H9 (cell line): ENCODE measurements around the gene PSKH1. TPM values are rescaled to one million over a fixed set of nuclear protein-coding genes. Genes with fewer than 3 reads are reported as not detected.

ENCODE experiments used
- DNase-seq: peaks from one replicate; pipeline ENCODE4 v3.0.0-alpha.2; 2017
- H2AFZ ChIP-seq: one replicate; pipeline ENCODE4 v1.6.1; 2013; ENCODE audit warnings: mild to moderate bottlenecking, low read length, control low read depth, moderate library complexity
- H2AK5ac ChIP-seq: 2 replicates; pipeline ENCODE4 v1.6.1; 2013; ENCODE audit warnings: low read length, control low read depth, mixed read lengths; ENCODE audit not compliant: insufficient read length
- H2BK120ac ChIP-seq: one replicate; pipeline ENCODE4 v1.6.1; 2013; ENCODE audit warnings: low read depth, mild to moderate bottlenecking, low read length, control low read depth, inconsistent platforms; ENCODE audit not compliant: poor library complexity, severe bottlenecking
- H2BK12ac ChIP-seq: 2 replicates; pipeline ENCODE4 v1.6.1; 2013; ENCODE audit warnings: low read length, control low read depth, mixed read lengths, low read depth; ENCODE audit not compliant: insufficient read length
- H2BK15ac ChIP-seq: 2 replicates; pipeline ENCODE4 v1.6.1; 2013; ENCODE audit warnings: low read depth, low read length, control low read depth
- H2BK20ac ChIP-seq: one replicate; pipeline ENCODE4 v1.6.1; 2013; ENCODE audit warnings: low read depth, mild to moderate bottlenecking, low read length, control low read depth, inconsistent platforms; ENCODE audit not compliant: poor library complexity, severe bottlenecking
- H2BK5ac ChIP-seq: 2 replicates; pipeline ENCODE4 v1.6.1; 2013; ENCODE audit warnings: low read length, control low read depth, mixed read lengths; ENCODE audit not compliant: insufficient read length
- H3K14ac ChIP-seq: 2 replicates; pipeline ENCODE4 v1.6.1; 2013; ENCODE audit warnings: low read length, control low read depth; ENCODE audit not compliant: insufficient read depth
- H3K18ac ChIP-seq: 2 replicates; pipeline ENCODE4 v1.6.1; 2013; ENCODE audit warnings: low read depth, mild to moderate bottlenecking, mixed read lengths, low read length, control low read depth; ENCODE audit not compliant: insufficient read length
- H3K23ac ChIP-seq: 2 replicates; pipeline ENCODE4 v1.6.1; 2013; ENCODE audit warnings: low read length, control low read depth, mixed read lengths, low read depth; ENCODE audit not compliant: insufficient read length
- H3K23me2 ChIP-seq: 2 replicates; pipeline ENCODE4 v1.6.1; 2013; ENCODE audit warnings: low read depth, mild to moderate bottlenecking, mixed read lengths, low read length, control low read depth; ENCODE audit not compliant: insufficient read length, poor library complexity, severe bottlenecking
- H3K27ac ChIP-seq: 2 replicates; pipeline ENCODE4 v1.5.1; 2013; ENCODE audit warnings: low read length, control low read depth, mixed read lengths, low read depth; ENCODE audit not compliant: insufficient read length
- H3K27me3 ChIP-seq: 2 replicates; pipeline ENCODE4 v1.6.1; 2013; ENCODE audit warnings: low read length, control low read depth, inconsistent platforms; ENCODE audit not compliant: insufficient read depth
- H3K4ac ChIP-seq: 2 replicates; pipeline ENCODE4 v1.6.1; 2013; ENCODE audit warnings: low read depth, mild to moderate bottlenecking, control low read depth, inconsistent platforms, low read length, moderate library complexity
- H3K4me1 ChIP-seq: 2 replicates; pipeline ENCODE4 v1.6.1; 2013; ENCODE audit warnings: low read length, control low read depth, inconsistent platforms; ENCODE audit not compliant: insufficient read depth
- H3K4me2 ChIP-seq: 2 replicates; pipeline ENCODE4 v1.6.1; 2013; ENCODE audit warnings: low read length, control low read depth, mixed read lengths; ENCODE audit not compliant: insufficient read length, insufficient read depth
- H3K56ac ChIP-seq: 2 replicates; pipeline ENCODE4 v1.6.1; 2013; ENCODE audit warnings: low read depth, mild to moderate bottlenecking, mixed read lengths, low read length, control low read depth; ENCODE audit not compliant: insufficient read length
- H3K79me1 ChIP-seq: 2 replicates; pipeline ENCODE4 v1.6.1; 2013; ENCODE audit warnings: low read depth, mild to moderate bottlenecking, moderate library complexity, low read length, control low read depth, inconsistent platforms; ENCODE audit not compliant: insufficient read depth, poor library complexity, severe bottlenecking
- H3K79me2 ChIP-seq: 2 replicates; pipeline ENCODE4 v1.6.1; 2013; ENCODE audit warnings: low read length, control low read depth, inconsistent platforms; ENCODE audit not compliant: insufficient read depth
- H3K9ac ChIP-seq: 2 replicates; pipeline ENCODE4 v1.6.1; 2013; ENCODE audit warnings: low read length, control low read depth, mixed read lengths; ENCODE audit not compliant: insufficient read length; ENCODE audit errors: extremely low read depth
- H3K9me3 ChIP-seq: one replicate; pipeline ENCODE4 v1.6.1; 2013; ENCODE audit warnings: low read depth, low read length, inconsistent platforms; ENCODE audit not compliant: control insufficient read depth
- H3T11ph ChIP-seq: one replicate; pipeline ENCODE4 v1.6.1; 2013; ENCODE audit warnings: mild to moderate bottlenecking, low read length, control low read depth, inconsistent platforms
- H4K20me1 ChIP-seq: one replicate; pipeline ENCODE4 v1.6.1; 2013; ENCODE audit not compliant: control insufficient read depth, insufficient read length, insufficient read depth
- H4K5ac ChIP-seq: 2 replicates; pipeline ENCODE4 v1.6.1; 2013; ENCODE audit warnings: low read depth, mild to moderate bottlenecking, mixed read lengths, low read length, control low read depth; ENCODE audit not compliant: insufficient read length
- H4K8ac ChIP-seq: replicated peaks from 2 replicates; pipeline ENCODE4 v1.6.1; 2013; ENCODE audit warnings: low read length, control low read depth, mixed read lengths, low read depth; ENCODE audit not compliant: insufficient read length
- H4K91ac ChIP-seq: 2 replicates; pipeline ENCODE4 v1.6.1; 2013; ENCODE audit warnings: low read depth, mild to moderate bottlenecking, moderate library complexity, mixed read lengths, low read length, control low read depth; ENCODE audit not compliant: insufficient read length
- H3K27ac Mint-ChIP-seq, 3 experiments: 2 replicates in 2 of 3; 3 replicates in 1 of 3; pipeline ENCODE4 v1.8.0; 2020 to 2021; ENCODE audit warnings: mixed read lengths in 3 of 3, mild to moderate bottlenecking in 1 of 3, moderate library complexity in 1 of 3
- H3K27me3 Mint-ChIP-seq: 2 replicates; pipeline ENCODE4 v1.8.0; 2021; ENCODE audit warnings: low read depth, mild to moderate bottlenecking, moderate library complexity, mixed read lengths
- H3K36me3 Mint-ChIP-seq, 3 experiments: 2 replicates in 2 of 3; 3 replicates in 1 of 3; pipeline ENCODE4 v1.8.0; 2020 to 2021; ENCODE audit warnings: low read depth in 3 of 3, mixed read lengths in 3 of 3; ENCODE audit not compliant: insufficient read depth in 1 of 3
- H3K4me1 Mint-ChIP-seq, 2 experiments: 2 replicates each; pipeline ENCODE4 v1.8.0; 2020; ENCODE audit warnings: mixed read lengths in 2 of 2
- H3K4me3 Mint-ChIP-seq, 2 experiments: 2 replicates in 1 of 2; 3 replicates in 1 of 2; pipeline ENCODE4 v1.8.0; 2020 to 2021; ENCODE audit warnings: mild to moderate bottlenecking in 2 of 2, mixed read lengths in 2 of 2, moderate library complexity in 1 of 2
- H3K9me3 Mint-ChIP-seq, 2 experiments: 2 replicates in 1 of 2; 3 replicates in 1 of 2; pipeline ENCODE4 v1.8.0; 2020; ENCODE audit warnings: mild to moderate bottlenecking in 2 of 2, mixed read lengths in 2 of 2, moderate library complexity in 1 of 2
- WGBS: extraction: QIAGEN DNeasy Blood & Tissue Kit; methylation state at CpG from one replicate; pipeline ENCODE4 v1.1.7; 2013; ENCODE audit warnings: missing lambda C conversion rate, low lambda C conversion rate, mixed read lengths; ENCODE audit not compliant: insufficient read length; ENCODE audit errors: extremely low coverage; 5-methylcytosine and 5-hydroxymethylcytosine counted together
- total RNA-seq: library from RNA; stranded (reverse); gene quantifications from 2 replicates; pipeline ENCODE4 v1.2.1, GENCODE V29; 2021
- TF ChIP-seq, protein P1 (sequence below): fragments of 200-600 bp; sonication (generic); conservative IDR thresholded peaks from 3 replicates; pipeline ENCODE4 v1.8.0; 2021; ENCODE audit warnings: antibody characterized with exemption, mild to moderate bottlenecking

Gene PSKH1
- total RNA-seq, 1 experiment from 2014 or later: 29.1 TPM

DNA sequence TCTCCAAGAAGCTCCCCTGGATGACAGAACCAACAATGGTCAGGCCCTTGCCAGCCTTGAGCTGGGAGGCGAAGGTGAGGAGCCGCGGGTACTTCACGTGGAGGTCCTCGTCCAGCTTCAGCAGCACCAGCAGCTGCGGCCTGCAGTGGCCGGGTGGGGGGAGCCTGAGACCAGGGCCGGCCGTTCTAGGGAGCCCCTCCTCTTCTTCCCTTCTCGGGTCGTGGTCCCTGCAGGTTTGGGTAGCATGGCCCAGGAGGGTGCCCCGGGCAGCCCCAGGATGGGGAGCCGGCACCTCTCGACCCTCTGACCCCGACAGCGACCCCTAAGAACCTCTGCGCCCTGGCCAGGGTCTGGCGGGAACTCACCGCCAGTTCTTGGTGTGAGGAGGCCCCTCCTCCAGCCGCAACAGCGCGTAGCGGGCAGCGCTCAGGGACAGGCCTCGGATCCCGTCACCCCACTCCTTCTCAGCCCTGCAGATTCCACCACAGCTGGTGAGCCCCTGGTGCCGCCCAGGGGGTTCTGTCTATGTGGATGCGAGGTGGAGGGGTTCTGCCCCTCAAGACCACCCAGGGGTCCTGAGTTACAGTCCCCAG lies 54.0 kb downstream of the PSKH1 start:
- Mint-ChIP-seq H3K27me3 (no peaks in the 10 kb centered on the region), H3K4me1 (peaks cover 0 to 10% of the 10 kb centered on the region in 2 experiments; a peak in 1 of 4 replicates), H3K27ac (no peak overlapping the region), H3K9me3 (no peaks in the 10 kb centered on the region), H3K36me3 (peaks cover 15 to 67% (median 42%) of the 10 kb centered on the region in 3 experiments; a peak in 6 of 7 replicates), H3K4me3 (no peak overlapping the region)
- Histone ChIP-seq H3K9me3 (no peaks in the 10 kb centered on the region), H3K18ac (no peak overlapping the region), H2BK5ac (no peak overlapping the region), H2AFZ (no peak overlapping the region), H4K20me1 (no peaks in the 10 kb centered on the region), H4K91ac (no peak overlapping the region), H3K4me2 (no peak overlapping the region), H2BK15ac (no peak overlapping the region), H3K79me1 (no peaks in the 10 kb centered on the region), H3K56ac (no peak overlapping the region), H3K27ac (no peak overlapping the region), H2BK120ac (no peak overlapping the region), H3K9ac (no peak overlapping the region), H3K4ac (no peak overlapping the region), H4K5ac (no peak overlapping the region), H3T11ph (no peak overlapping the region), H2AK5ac (no peak overlapping the region), H3K23me2 (no peaks in the 10 kb centered on the region), H2BK20ac (no peak overlapping the region), H3K14ac (no peak overlapping the region), H4K8ac (no peak overlapping the region), H2BK12ac (no peak overlapping the region), H3K4me1 (no peaks in the 10 kb centered on the region), H3K79me2 (no peaks in the 10 kb centered on the region), H3K23ac (no peak overlapping the region), H3K27me3 (no peaks in the 10 kb centered on the region)
- WGBS: no CpG with 5 or more reads among the region's 28 CpGs
- TF ChIP-seq, protein P1, sequence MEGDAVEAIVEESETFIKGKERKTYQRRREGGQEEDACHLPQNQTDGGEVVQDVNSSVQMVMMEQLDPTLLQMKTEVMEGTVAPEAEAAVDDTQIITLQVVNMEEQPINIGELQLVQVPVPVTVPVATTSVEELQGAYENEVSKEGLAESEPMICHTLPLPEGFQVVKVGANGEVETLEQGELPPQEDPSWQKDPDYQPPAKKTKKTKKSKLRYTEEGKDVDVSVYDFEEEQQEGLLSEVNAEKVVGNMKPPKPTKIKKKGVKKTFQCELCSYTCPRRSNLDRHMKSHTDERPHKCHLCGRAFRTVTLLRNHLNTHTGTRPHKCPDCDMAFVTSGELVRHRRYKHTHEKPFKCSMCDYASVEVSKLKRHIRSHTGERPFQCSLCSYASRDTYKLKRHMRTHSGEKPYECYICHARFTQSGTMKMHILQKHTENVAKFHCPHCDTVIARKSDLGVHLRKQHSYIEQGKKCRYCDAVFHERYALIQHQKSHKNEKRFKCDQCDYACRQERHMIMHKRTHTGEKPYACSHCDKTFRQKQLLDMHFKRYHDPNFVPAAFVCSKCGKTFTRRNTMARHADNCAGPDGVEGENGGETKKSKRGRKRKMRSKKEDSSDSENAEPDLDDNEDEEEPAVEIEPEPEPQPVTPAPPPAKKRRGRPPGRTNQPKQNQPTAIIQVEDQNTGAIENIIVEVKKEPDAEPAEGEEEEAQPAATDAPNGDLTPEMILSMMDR: no peak
- no peak for DNase-seq
